ENCODE measurements around the gene ATF6. TPM values are rescaled to one million over a fixed set of nuclear protein-coding genes. Genes with fewer than 3 reads are reported as not detected.

Gene ATF6
- polyA plus RNA-seq, 2 of the 4 experiments (the other 2 are of a cell fraction), result 8.6 to 28.0 TPM

- no peak for TF ChIP-seq CBX8 (IDR thresholded peaks at IDR 0.05)
- TF ChIP-seq GATA3 (IDR thresholded peaks at IDR 0.05; ENCODE audit: borderline replicate concordance), result no peak
These were observed 245.4 kb downstream of the ATF6 start (continued) for GRCh38 chr1:162011337-162012012.

- DNase-seq (ENCODE audit: low read depth in 1 of 2, low spot score in 1 of 2), result no peak
- FAIRE-seq, result no peak
- no peaks in the 10 kb centered on the region for H3K4me1 ChIP-seq
- H3K9me3 ChIP-seq, result peaks cover 8% of the 10 kb centered on the region; the same call in 2 of the 3 replicates
- TF ChIP-seq PBX3 (IDR thresholded peaks at IDR 0.05) (no peak), CBX2 (IDR thresholded peaks at IDR 0.05; ENCODE audit: borderline replicate concordance, low read depth) (no peak), ZC3H11A (IDR thresholded peaks at IDR 0.05) (no peak), CBX8 (IDR thresholded peaks at IDR 0.05) (no peak), KDM5A (IDR thresholded peaks at IDR 0.05) (no peak), HEYL (CRISPR knock-in tag; IDR thresholded peaks at IDR 0.05) (no peak), HMGXB4 (CRISPR knock-in tag; IDR thresholded peaks at IDR 0.05; ENCODE audit: borderline replicate concordance) (no peak), KDM1A (IDR thresholded peaks at IDR 0.05; ENCODE audit: low read depth) (no peak), HES2 (IDR thresholded peaks at IDR 0.05) (no peak), SREBF2 (IDR thresholded peaks at IDR 0.05) (no peak), ZNF302 (CRISPR knock-in tag; IDR thresholded peaks at IDR 0.05) (no peak), HOXA7 (CRISPR knock-in tag; IDR thresholded peaks at IDR 0.05) (no peak), NR3C1 (IDR thresholded peaks at IDR 0.05) (no peak), HOXB13 (CRISPR knock-in tag; IDR thresholded peaks at IDR 0.05; ENCODE audit: low read depth) (no peak), POLR2AphosphoS2 (conservative IDR thresholded peaks at IDR 0.05; ENCODE audit: low read length) (no peak), REST (IDR thresholded peaks at IDR 0.05) (no peak), CEBPB (IDR thresholded peaks at IDR 0.05) (no peak), FOXS1 (CRISPR knock-in tag; IDR thresholded peaks at IDR 0.05) (no peak), CTCF (IDR thresholded peaks at IDR 0.05) (no peak)
- POLR2A ChIA-PET, result no interaction called here
- no peak for ATAC-seq
- no peak overlapping the region for H3K4me2 ChIP-seq
- CTCF ChIA-PET, result no interaction called here
- no peak overlapping the region for H3K4me3 ChIP-seq
- H3K27ac ChIP-seq, result no peak overlapping the region
These were observed 247.2 kb downstream of the ATF6 start for GRCh38 chr1:162013289-162013688.

Small RNA genes lying within 50 kb of the gene (small RNA-seq; reads per million reads assigned to genes)
- gene RN7SL466P, result 0 reads per million in 6 experiments

Other genes starting within 250 kb of the ATF6 start
- gene HSPA6, start 241.8 kb upstream of the ATF6 start, polyA plus RNA-seq (2011; rRNA removed), result 0.22 and 0.58 TPM in 2 replicates
- 0.26 to 0.50 TPM (median 0.50 TPM) in 3 replicates for gene HSPA6, start 241.8 kb upstream of the ATF6 start, polyA plus RNA-seq (2017; fragmentation: RNase III; extraction: RNeasy Plus Mini Kit Qiagen cat#74134 plus additional on column Dnase treatment)
- gene FCGR3A, start 216.5 kb upstream of the ATF6 start, polyA plus RNA-seq (2011; rRNA removed), result not detected in 2 replicates
- gene FCGR3A, start 216.5 kb upstream of the ATF6 start, polyA plus RNA-seq (2017; fragmentation: RNase III; extraction: RNeasy Plus Mini Kit Qiagen cat#74134 plus additional on column Dnase treatment), result not detected in 3 replicates
- not detected in 2 replicates for gene FCGR3B, start 135.1 kb upstream of the ATF6 start, polyA plus RNA-seq (2011; rRNA removed)
- gene FCGR3B, start 135.1 kb upstream of the ATF6 start, polyA plus RNA-seq (2017; fragmentation: RNase III; extraction: RNeasy Plus Mini Kit Qiagen cat#74134 plus additional on column Dnase treatment), result not detected in 3 replicates
- not detected in 2 replicates for gene FCGR2B, start 103.2 kb upstream of the ATF6 start, polyA plus RNA-seq (2011; rRNA removed)
- not detected in 3 replicates for gene FCGR2B, start 103.2 kb upstream of the ATF6 start, polyA plus RNA-seq (2017; fragmentation: RNase III; extraction: RNeasy Plus Mini Kit Qiagen cat#74134 plus additional on column Dnase treatment)
- 0.07 and 0.10 TPM in 2 replicates for gene FCRLA, start 59.1 kb upstream of the ATF6 start, polyA plus RNA-seq (2011; rRNA removed)
- not detected in 3 replicates for gene FCRLA, start 59.1 kb upstream of the ATF6 start, polyA plus RNA-seq (2017; fragmentation: RNase III; extraction: RNeasy Plus Mini Kit Qiagen cat#74134 plus additional on column Dnase treatment)
- gene FCRLB, start 44.8 kb upstream of the ATF6 start, polyA plus RNA-seq (2011; rRNA removed), result 0.69 and 0.75 TPM in 2 replicates
- gene FCRLB, start 44.8 kb upstream of the ATF6 start, polyA plus RNA-seq (2017; fragmentation: RNase III; extraction: RNeasy Plus Mini Kit Qiagen cat#74134 plus additional on column Dnase treatment), result 0.48 to 0.62 TPM (median 0.54 TPM) in 3 replicates
- 79.2 and 96.3 TPM in 2 replicates for gene DUSP12, start 16.5 kb upstream of the ATF6 start, polyA plus RNA-seq (2011; rRNA removed)
- gene DUSP12, start 16.5 kb upstream of the ATF6 start, polyA plus RNA-seq (2017; fragmentation: RNase III; extraction: RNeasy Plus Mini Kit Qiagen cat#74134 plus additional on column Dnase treatment), result 47.3 to 50.2 TPM (median 49.6 TPM) in 3 replicates